Activated CD8-positive, alpha-beta T cell treated with anti-CD3 and anti-CD28 coated beads for 36 hours (primary cell): Measurements from ENCODE around the gene BPIFA3. TPM values are rescaled to one million over a fixed set of nuclear protein-coding genes. Genes with fewer than 3 reads are reported as not detected.

Experiments
- ATAC-seq: fragments of 200-7000 bp; cut with Tn5 transposase; one replicate; pipeline ENCODE4 v1.10.0; 2021; ENCODE audit warnings: mild to moderate bottlenecking, moderate library complexity
- CTCF ChIA-PET: fragments of 350-600 bp; sonication (Branson Sonifier 250); formaldehyde crosslinking; loops from one replicate; lab custom pipeline; 2021; ENCODE audit warnings: antibody characterized with exemption; lab: Charles Lee
- POLR2A ChIA-PET: fragments of 350-600 bp; sonication (Branson Sonifier 250); formaldehyde crosslinking; loops from one replicate; lab custom pipeline; 2021; ENCODE audit warnings: antibody characterized with exemption; lab: Charles Lee
- DNase-seq: peaks from one replicate; pipeline ENCODE4 v3.0.0-alpha.2; 2020
- H3K27ac Mint-ChIP-seq: one replicate; pipeline ENCODE4 v1.8.0; 2021; ENCODE audit warnings: mild to moderate bottlenecking, mixed read lengths
- H3K27me3 Mint-ChIP-seq: one replicate; pipeline ENCODE4 v1.8.0; 2021; ENCODE audit warnings: mixed read lengths
- H3K36me3 Mint-ChIP-seq: one replicate; pipeline ENCODE4 v1.8.0; 2021; ENCODE audit warnings: low read depth, mixed read lengths
- H3K4me1 Mint-ChIP-seq: one replicate; pipeline ENCODE4 v1.8.0; 2021; ENCODE audit warnings: low read depth, mixed read lengths
- H3K4me3 Mint-ChIP-seq: one replicate; pipeline ENCODE4 v1.8.0; 2021; ENCODE audit warnings: mild to moderate bottlenecking, moderate library complexity, mixed read lengths
- H3K9me3 Mint-ChIP-seq: one replicate; pipeline ENCODE4 v1.8.0; 2021; ENCODE audit warnings: mixed read lengths
- intact Hi-C: fragments of 100-400 bp; cut with micrococcal nuclease; formaldehyde crosslinking; loops from one replicate; pipeline ENCODE4 v1.10.0; 2022
- total RNA-seq, 2 experiments: library from RNA; stranded (reverse); gene quantifications; one replicate each; pipeline ENCODE4 v1.2.3, GENCODE V29; 2021
- TF ChIP-seq, protein P1 (sequence below): fragments of 200-600 bp; IDR thresholded peaks from one replicate; pipeline ENCODE4 v1.8.0; 2022; ENCODE audit warnings: antibody characterized with exemption, mild to moderate bottlenecking

Gene BPIFA3
- total RNA-seq, 2 experiments from 2014 or later: not detected

DNA sequence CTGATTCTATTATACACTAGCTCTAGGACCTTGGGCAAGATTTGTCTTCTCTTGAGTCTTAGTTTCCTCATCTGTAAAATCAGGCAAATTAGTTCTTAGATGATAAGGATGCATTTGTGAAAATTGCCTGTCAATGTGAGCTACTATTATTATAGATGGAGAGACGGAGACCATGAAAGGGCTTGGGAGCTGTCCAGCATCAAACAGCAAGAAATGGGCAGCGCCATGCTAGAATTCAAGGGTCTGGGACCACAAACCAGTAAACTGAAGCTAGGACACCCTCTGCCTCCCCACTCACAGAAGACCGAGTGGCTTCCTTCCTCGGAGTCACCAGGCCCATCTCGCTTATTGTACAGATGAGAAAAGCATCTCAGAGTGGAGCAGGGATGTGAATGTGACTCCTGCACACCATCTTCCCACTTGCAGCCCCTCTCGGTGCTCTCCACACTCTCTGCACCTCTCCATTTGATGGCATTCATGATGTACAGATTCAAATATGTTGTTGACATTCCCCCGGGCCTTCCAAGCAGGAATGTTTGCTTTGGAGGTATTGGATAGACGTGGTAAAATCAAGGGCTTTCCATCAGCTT lies 24.1 kb upstream of the BPIFA3 start:
- ChIA-PET POLR2A (no interaction called here), CTCF (no interaction called here)
- H3K9me3 Mint-ChIP-seq: no peaks in the 10 kb centered on the region
- no peaks in the 10 kb centered on the region for H3K4me1 Mint-ChIP-seq
- ATAC-seq (no peak), DNase-seq (no peak)
- no peaks in the 10 kb centered on the region for H3K36me3 Mint-ChIP-seq
- peaks cover 8% of the 10 kb centered on the region for H3K27me3 Mint-ChIP-seq
- no peak overlapping the region for H3K27ac Mint-ChIP-seq
- intact Hi-C loops: no loop called here
- H3K4me3 Mint-ChIP-seq: no peak overlapping the region
- TF ChIP-seq, protein P1, sequence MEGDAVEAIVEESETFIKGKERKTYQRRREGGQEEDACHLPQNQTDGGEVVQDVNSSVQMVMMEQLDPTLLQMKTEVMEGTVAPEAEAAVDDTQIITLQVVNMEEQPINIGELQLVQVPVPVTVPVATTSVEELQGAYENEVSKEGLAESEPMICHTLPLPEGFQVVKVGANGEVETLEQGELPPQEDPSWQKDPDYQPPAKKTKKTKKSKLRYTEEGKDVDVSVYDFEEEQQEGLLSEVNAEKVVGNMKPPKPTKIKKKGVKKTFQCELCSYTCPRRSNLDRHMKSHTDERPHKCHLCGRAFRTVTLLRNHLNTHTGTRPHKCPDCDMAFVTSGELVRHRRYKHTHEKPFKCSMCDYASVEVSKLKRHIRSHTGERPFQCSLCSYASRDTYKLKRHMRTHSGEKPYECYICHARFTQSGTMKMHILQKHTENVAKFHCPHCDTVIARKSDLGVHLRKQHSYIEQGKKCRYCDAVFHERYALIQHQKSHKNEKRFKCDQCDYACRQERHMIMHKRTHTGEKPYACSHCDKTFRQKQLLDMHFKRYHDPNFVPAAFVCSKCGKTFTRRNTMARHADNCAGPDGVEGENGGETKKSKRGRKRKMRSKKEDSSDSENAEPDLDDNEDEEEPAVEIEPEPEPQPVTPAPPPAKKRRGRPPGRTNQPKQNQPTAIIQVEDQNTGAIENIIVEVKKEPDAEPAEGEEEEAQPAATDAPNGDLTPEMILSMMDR: no peak

- ATAC-seq: no peak
- Mint-ChIP-seq H3K27me3 (peaks cover 7% of the 10 kb centered on the region), H3K4me3 (no peak overlapping the region), H3K9me3 (no peaks in the 10 kb centered on the region), H3K36me3 (no peaks in the 10 kb centered on the region), H3K27ac (no peak overlapping the region), H3K4me1 (no peaks in the 10 kb centered on the region)
- ChIA-PET POLR2A (no interaction called here), CTCF (no interaction called here)
- TF ChIP-seq, protein P1: no peak
- intact Hi-C loops: no loop called here
- DNase-seq: no peak
These were observed 18.1 kb upstream of the BPIFA3 start for GRCh38 chr20:33199026-33199425.

- ChIA-PET POLR2A (no interaction called here), CTCF (interaction anchor here (1.2 kb wide), 1 partner anchor 60 kb away, joined by 4 read pairs; no protein-coding TSS in a partner anchor)
These were observed 14.7 kb upstream of the BPIFA3 start for GRCh38 chr20:33202451-33202850.

GRCh38 chr20:33203444-33203843 lies 13.7 kb upstream of the BPIFA3 start:
- H3K27ac Mint-ChIP-seq: no peak overlapping the region
- H3K4me1 Mint-ChIP-seq: no peaks in the 10 kb centered on the region
- no peak overlapping the region for H3K4me3 Mint-ChIP-seq
- ChIA-PET POLR2A (no interaction called here), CTCF (no interaction called here)
- no peaks in the 10 kb centered on the region for H3K36me3 Mint-ChIP-seq
- intact Hi-C loops: no loop called here
- ATAC-seq (no peak), DNase-seq (no peak)
- TF ChIP-seq, protein P1: no peak
- peaks cover 7% of the 10 kb centered on the region for H3K27me3 Mint-ChIP-seq
- no peaks in the 10 kb centered on the region for H3K9me3 Mint-ChIP-seq

More at GRCh38 chr20:33202451-33202850, 14.7 kb upstream of the BPIFA3 start:
- Mint-ChIP-seq H3K36me3 (no peaks in the 10 kb centered on the region), H3K27ac (no peak overlapping the region), H3K4me3 (no peak overlapping the region), H3K27me3 (peaks cover 7% of the 10 kb centered on the region), H3K4me1 (no peaks in the 10 kb centered on the region), H3K9me3 (no peaks in the 10 kb centered on the region)
- intact Hi-C loops: no loop called here
- DNase-seq (no peak), ATAC-seq (no peak)
- TF ChIP-seq, protein P1: no peak

GRCh38 chr20:33209789-33210188 lies 7.4 kb upstream of the BPIFA3 start:
- Mint-ChIP-seq H3K4me1 (no peaks in the 10 kb centered on the region), H3K27me3 (peaks cover 28% of the 10 kb centered on the region), H3K9me3 (no peaks in the 10 kb centered on the region), H3K4me3 (no peak overlapping the region), H3K27ac (no peak overlapping the region), H3K36me3 (no peaks in the 10 kb centered on the region)
- ATAC-seq (no peak), DNase-seq (peak; percentile 46)
- intact Hi-C loops: loop anchor here (5.0 kb wide), 1 partner anchor 307 kb away; no protein-coding TSS in a partner anchor
- TF ChIP-seq, protein P1: no peak
- CTCF ChIA-PET: interaction anchor here (0.7 to 1.3 kb wide), 3 partner anchors 37 to 130 kb away, joined by 3 to 4 read pairs (median 3); partner anchors contain the start of gene BPIFB4
- POLR2A ChIA-PET: no interaction called here
